ENCODE data around the gene RDH13. TPM values are rescaled to one million over a fixed set of nuclear protein-coding genes. Genes with fewer than 3 reads are reported as not detected.

The RDH13 gene
- total and polyA plus RNA-seq, 10 of the 15 experiments (the other 5 are each of a cell fraction or from before 2014, with no cell fraction given): 1.3 to 11.6 (median 8.9) TPM

GRCh38 chr19:55089342-55089944, 26.5 kb upstream of the RDH13 start:
- Histone ChIP-seq H3K36me3 (ENCODE audit: control insufficient read depth in 2 of 2, insufficient read depth in 2 of 2, low read length in 1 of 2) (no peaks in the 10 kb centered on the region; a peak in 2 of 4 replicates), H2AFZ (ENCODE audit: control insufficient read depth, low read depth, low read length) (no peak overlapping the region), H3K9me3 (replicated peaks; ENCODE audit: control insufficient read depth, insufficient read depth, low read length) (no peaks in the 10 kb centered on the region), H3K27me3 (replicated peaks in 1 of 2; ENCODE audit: control insufficient read depth in 2 of 2, insufficient read depth in 2 of 2, low read length in 1 of 2) (peaks cover 0 to 7% of the 10 kb centered on the region in 2 experiments; a peak in 2 of 4 replicates), H3K4me2 (ENCODE audit: control insufficient read depth, insufficient read depth) (no peak overlapping the region), H3K27ac (ENCODE audit: control insufficient read depth, insufficient read depth) (no peak overlapping the region), H3K9ac (ENCODE audit: control insufficient read depth, insufficient read depth, low read length) (no peak overlapping the region), H3K4me1 (ENCODE audit: control insufficient read depth, insufficient read depth, low read length) (0 out of 2 replicates have a peak, but pooled peaks cover 3% of the 10 kb centered on the region), H3K4me3 (no peak overlapping the region), H3K79me2 (ENCODE audit: control insufficient read depth, insufficient read depth, low read length) (no peaks in the 10 kb centered on the region), H4K20me1 (ENCODE audit: control insufficient read depth, insufficient read depth) (no peaks in the 10 kb centered on the region)
- ATAC-seq (no peak), DNase-seq (ENCODE audit: low read depth, low spot score) (no peak), FAIRE-seq (no peak)
- TF ChIP-seq CEBPZ (IDR thresholded peaks at IDR 0.05; ENCODE audit: low read depth, low read length): no peak
- no peak for TF ChIP-seq HDAC6 (IDR thresholded peaks at IDR 0.05; ENCODE audit: unreplicated experiment)
- no peak for TF ChIP-seq KLF5 (IDR thresholded peaks at IDR 0.05; ENCODE audit: partially characterized antibody)
- no peak for TF ChIP-seq RELA (IDR thresholded peaks at IDR 0.05; ENCODE audit: borderline replicate concordance, partially characterized antibody)
- no peak for TF ChIP-seq RAD51 (IDR thresholded peaks at IDR 0.05)
- ChIA-PET RAD21 (ENCODE audit: unreplicated experiment) (interaction anchor here (0.6 to 2.3 kb wide), 2 partner anchors 52 to 70 kb away, joined by 3 to 14 read pairs; no protein-coding TSS in a partner anchor), POLR2A (no interaction called here), CTCF (interaction anchor here (0.6 to 3.2 kb wide), 13 partner anchors 8 to 584 kb away, joined by 3 to 17 read pairs (median 4); no protein-coding TSS in a partner anchor), SMC1A (ENCODE audit: uncharacterized antibody, unreplicated experiment) (no interaction called here)
- in situ Hi-C loops (cut with MboI) (no loop called here), intact Hi-C loops (cut with micrococcal nuclease; ENCODE audit: unreplicated experiment) (no loop called here)
- 98% methylated on average over 3 of the region's 3 CpGs for WGBS (ENCODE audit: insufficient coverage, insufficient replicate concordance, low lambda C conversion rate, missing lambda C conversion rate)
- BruUV-seq (replicated peaks): no TSS peak

Measured in GM12878 (cell line).